HepG2 (cell line): ENCODE measurements around the gene CEP83. TPM values are rescaled to one million over a fixed set of nuclear protein-coding genes. Genes with fewer than 3 reads are reported as not detected.

Experiments
- CBX2 ChIP-seq, 2 experiments: fragments of 200-600 bp in 1 of 2; sonication (generic); formaldehyde crosslinking in 1 of 2; IDR thresholded peaks; 2 replicates each; pipeline versions ENCODE4 v1.7.0 to v1.8.1; 2018 to 2022; ENCODE audit warnings: low read depth in 2 of 2, low read length in 1 of 2, mild to moderate bottlenecking in 1 of 2, missing genetic modification reagents in 1 of 2
- CREM ChIP-seq, 2 experiments: sonication (generic) in 1 of 2; formaldehyde crosslinking in 1 of 2; IDR thresholded peaks; 2 replicates each; pipeline versions ENCODE4 v1.4.0 to v1.6.1; 2016 to 2020; ENCODE audit warnings: antibody characterized with exemption in 1 of 2, mild to moderate bottlenecking in 1 of 2, missing genetic modification reagents in 1 of 2
- HCFC1 ChIP-seq: fragments of 150-350 bp; IDR thresholded peaks from 2 replicates; pipeline ENCODE4 v1.6.1; 2014; ENCODE audit warnings: low read depth, low read length
- KAT8 ChIP-seq: IDR thresholded peaks from 2 replicates; pipeline ENCODE4 v1.6.1; 2016; ENCODE audit warnings: missing genetic modification reagents, missing compliant biosample characterization
- PAWR ChIP-seq: sonication (generic); formaldehyde crosslinking; IDR thresholded peaks from 2 replicates; pipeline ENCODE4 v1.4.0; 2020; ENCODE audit warnings: missing genetic modification reagents, mild to moderate bottlenecking, borderline replicate concordance
- PPARG ChIP-seq: conservative IDR thresholded peaks from 2 replicates; pipeline ENCODE4 v1.6.1; 2016; ENCODE audit warnings: missing biosample characterization, missing genetic modification reagents
- PRPF4 ChIP-seq: fragments of 200-400 bp; formaldehyde crosslinking; IDR thresholded peaks from 2 replicates; pipeline ENCODE4 v1.6.1; 2016; ENCODE audit warnings: low read length, low read depth; ENCODE audit not compliant: poor library complexity, severe bottlenecking
- ZKSCAN8 ChIP-seq: IDR thresholded peaks from 2 replicates; pipeline ENCODE4 v1.6.1; 2016; ENCODE audit warnings: borderline replicate concordance, missing genetic modification reagents, missing compliant biosample characterization
- ZNF260 ChIP-seq: sonication (generic); formaldehyde crosslinking; IDR thresholded peaks from 2 replicates; pipeline ENCODE4 v1.4.0; 2020; ENCODE audit warnings: missing genetic modification reagents, low read depth, mild to moderate bottlenecking, borderline replicate concordance
- ZNF747 ChIP-seq: sonication (generic); formaldehyde crosslinking; IDR thresholded peaks from 2 replicates; pipeline ENCODE4 v1.8.1; 2023; ENCODE audit warnings: missing genetic modification reagents, mild to moderate bottlenecking, borderline replicate concordance
- ZNF816 ChIP-seq: sonication (generic); formaldehyde crosslinking; IDR thresholded peaks from 2 replicates; pipeline ENCODE4 v1.8.0; 2022; ENCODE audit warnings: missing genetic modification reagents, mild to moderate bottlenecking, borderline replicate concordance
- ZSCAN25 ChIP-seq: sonication (generic); formaldehyde crosslinking; IDR thresholded peaks from 2 replicates; pipeline ENCODE4 v1.8.0; 2022; ENCODE audit warnings: mild to moderate bottlenecking, missing genetic modification reagents
- polyA plus RNA-seq, 8 experiments: library from polyadenylated mRNA; depleted of rRNA in 3 of 8; stranded (reverse) in 7 of 8; unstranded in 1 of 8; fragments of >200 nt; fragmentation: Illumina TruSeq in 4 of 8; extraction: Trizol in 4 of 8; gene quantifications; 2 replicates each; pipeline versions ENCODE4 v1.2.1 to v1.2.3, GENCODE V29; 2011 to 2016; ENCODE audit warnings: low read depth in 4 of 8, missing spikeins in 1 of 8, mixed read lengths in 1 of 8; ENCODE audit not compliant: insufficient read depth in 1 of 8
- total RNA-seq, 5 experiments: library from RNA; depleted of rRNA; stranded (reverse); fragments of >200 nt; fragmentation: Illumina TruSeq; extraction: Trizol; gene quantifications; 2 replicates each; pipeline ENCODE4 v1.2.3, GENCODE V29; 2016; ENCODE audit warnings: low read depth in 1 of 5
- TF ChIP-seq, protein P1 (sequence below): sonication (generic); formaldehyde crosslinking; IDR thresholded peaks from 2 replicates; pipeline ENCODE4 v1.4.0; 2020; ENCODE audit warnings: low read depth, missing genetic modification reagents
- TF ChIP-seq, protein P2 (sequence below): sonication (generic); formaldehyde crosslinking; IDR thresholded peaks from 2 replicates; pipeline ENCODE4 v1.8.1; 2023; ENCODE audit warnings: mild to moderate bottlenecking, missing genetic modification reagents, borderline replicate concordance
- TF ChIP-seq, protein P3 (sequence below): sonication (generic); formaldehyde crosslinking; IDR thresholded peaks from 2 replicates; pipeline ENCODE4 v1.5.0; 2020; ENCODE audit warnings: mild to moderate bottlenecking, missing genetic modification reagents

CEP83 gene
- total and polyA plus RNA-seq, 2 of the 13 experiments (the other 11 are each of a cell fraction or from before 2014, with no cell fraction given): 6.2 to 19.2 TPM

DNA sequence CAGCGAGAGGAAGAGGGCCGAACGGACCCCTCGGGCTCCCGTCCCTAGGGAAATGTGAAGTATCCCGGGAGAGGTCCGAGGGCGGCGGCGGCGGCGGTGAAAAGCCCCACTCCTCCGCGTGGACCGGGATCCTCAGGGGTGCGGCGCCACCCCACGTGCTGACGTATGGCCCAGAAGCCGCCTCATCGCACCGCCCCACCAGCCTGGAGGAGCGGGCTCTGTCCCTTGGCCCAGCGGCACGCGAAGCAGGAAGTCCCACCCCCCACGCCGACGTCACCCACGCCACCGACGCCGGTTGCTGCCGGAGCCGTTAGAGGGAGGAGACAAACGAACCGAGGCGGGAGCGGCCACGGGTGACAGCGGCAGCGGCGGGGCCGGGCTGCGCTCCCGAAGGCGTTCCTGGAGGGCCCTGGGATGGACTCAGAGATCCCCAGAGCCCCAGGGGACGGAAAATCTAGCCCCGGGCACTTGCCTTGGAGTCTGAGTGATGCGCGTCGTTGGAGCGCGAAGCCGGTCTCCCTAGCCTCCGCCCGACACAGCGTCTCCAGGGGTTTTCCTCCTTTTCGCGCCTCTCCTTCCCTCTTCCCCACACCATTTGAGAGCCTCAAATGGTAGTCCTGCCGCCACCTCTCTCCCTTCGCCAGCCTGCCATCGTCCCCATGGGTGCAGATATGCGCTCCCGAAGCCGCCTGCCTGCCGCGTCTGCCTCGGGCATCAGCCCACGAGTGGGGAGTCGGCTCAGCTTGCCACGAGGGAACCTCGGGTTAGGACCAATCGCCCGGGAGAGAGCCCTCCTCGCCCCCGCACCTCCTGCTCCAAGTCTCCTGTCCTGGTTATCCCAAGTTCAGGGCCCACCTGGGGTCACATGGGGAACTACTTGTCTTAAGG lies at the start of gene CEP83 (continued):
- TF ChIP-seq, protein P1, sequence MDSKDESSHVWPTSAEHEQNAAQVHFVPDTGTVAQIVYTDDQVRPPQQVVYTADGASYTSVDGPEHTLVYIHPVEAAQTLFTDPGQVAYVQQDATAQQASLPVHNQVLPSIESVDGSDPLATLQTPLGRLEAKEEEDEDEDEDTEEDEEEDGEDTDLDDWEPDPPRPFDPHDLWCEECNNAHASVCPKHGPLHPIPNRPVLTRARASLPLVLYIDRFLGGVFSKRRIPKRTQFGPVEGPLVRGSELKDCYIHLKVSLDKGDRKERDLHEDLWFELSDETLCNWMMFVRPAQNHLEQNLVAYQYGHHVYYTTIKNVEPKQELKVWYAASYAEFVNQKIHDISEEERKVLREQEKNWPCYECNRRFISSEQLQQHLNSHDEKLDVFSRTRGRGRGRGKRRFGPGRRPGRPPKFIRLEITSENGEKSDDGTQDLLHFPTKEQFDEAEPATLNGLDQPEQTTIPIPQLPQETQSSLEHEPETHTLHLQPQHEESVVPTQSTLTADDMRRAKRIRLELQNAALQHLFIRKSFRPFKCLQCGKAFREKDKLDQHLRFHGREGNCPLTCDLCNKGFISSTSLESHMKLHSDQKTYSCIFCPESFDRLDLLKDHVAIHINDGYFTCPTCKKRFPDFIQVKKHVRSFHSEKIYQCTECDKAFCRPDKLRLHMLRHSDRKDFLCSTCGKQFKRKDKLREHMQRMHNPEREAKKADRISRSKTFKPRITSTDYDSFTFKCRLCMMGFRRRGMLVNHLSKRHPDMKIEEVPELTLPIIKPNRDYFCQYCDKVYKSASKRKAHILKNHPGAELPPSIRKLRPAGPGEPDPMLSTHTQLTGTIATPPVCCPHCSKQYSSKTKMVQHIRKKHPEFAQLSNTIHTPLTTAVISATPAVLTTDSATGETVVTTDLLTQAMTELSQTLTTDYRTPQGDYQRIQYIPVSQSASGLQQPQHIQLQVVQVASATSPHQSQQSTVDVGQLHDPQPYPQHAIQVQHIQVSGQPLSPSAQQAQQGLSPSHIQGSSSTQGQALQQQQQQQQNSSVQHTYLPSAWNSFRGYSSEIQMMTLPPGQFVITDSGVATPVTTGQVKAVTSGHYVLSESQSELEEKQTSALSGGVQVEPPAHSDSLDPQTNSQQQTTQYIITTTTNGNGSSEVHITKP (CRISPR knock-in tag): no peak; the same call in 1 of the 2 replicates
- TF ChIP-seq ZKSCAN8 (CRISPR knock-in tag): no peak
- no peak for TF ChIP-seq CBX2 (IDR thresholded peaks at IDR 0.05; ENCODE audit: low read depth, low read length)
- no peak; the same call in 1 of the 2 replicates for TF ChIP-seq CBX2 (CRISPR knock-in tag; IDR thresholded peaks at IDR 0.05; ENCODE audit: low read depth)
- 0 out of 2 replicates have a peak, but pooled peaks have one; percentile 48 for TF ChIP-seq ZNF816 (CRISPR knock-in tag)
- TF ChIP-seq ZNF260 (CRISPR knock-in tag): 0 out of 2 replicates have a peak, but pooled peaks have one; percentile 48
- TF ChIP-seq, protein P2, sequence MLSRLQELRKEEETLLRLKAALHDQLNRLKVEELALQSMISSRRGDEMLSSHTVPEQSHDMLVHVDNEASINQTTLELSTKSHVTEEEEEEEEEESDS (CRISPR knock-in tag): no peak
- TF ChIP-seq CREM (IDR thresholded peaks at IDR 0.05): peak; percentile 60; the same call in 1 of the 2 replicates
- TF ChIP-seq CREM (CRISPR knock-in tag; IDR thresholded peaks at IDR 0.05): no peak; the same call in 1 of the 2 replicates
- TF ChIP-seq KAT8: peak; percentile 79
- TF ChIP-seq, protein P3, sequence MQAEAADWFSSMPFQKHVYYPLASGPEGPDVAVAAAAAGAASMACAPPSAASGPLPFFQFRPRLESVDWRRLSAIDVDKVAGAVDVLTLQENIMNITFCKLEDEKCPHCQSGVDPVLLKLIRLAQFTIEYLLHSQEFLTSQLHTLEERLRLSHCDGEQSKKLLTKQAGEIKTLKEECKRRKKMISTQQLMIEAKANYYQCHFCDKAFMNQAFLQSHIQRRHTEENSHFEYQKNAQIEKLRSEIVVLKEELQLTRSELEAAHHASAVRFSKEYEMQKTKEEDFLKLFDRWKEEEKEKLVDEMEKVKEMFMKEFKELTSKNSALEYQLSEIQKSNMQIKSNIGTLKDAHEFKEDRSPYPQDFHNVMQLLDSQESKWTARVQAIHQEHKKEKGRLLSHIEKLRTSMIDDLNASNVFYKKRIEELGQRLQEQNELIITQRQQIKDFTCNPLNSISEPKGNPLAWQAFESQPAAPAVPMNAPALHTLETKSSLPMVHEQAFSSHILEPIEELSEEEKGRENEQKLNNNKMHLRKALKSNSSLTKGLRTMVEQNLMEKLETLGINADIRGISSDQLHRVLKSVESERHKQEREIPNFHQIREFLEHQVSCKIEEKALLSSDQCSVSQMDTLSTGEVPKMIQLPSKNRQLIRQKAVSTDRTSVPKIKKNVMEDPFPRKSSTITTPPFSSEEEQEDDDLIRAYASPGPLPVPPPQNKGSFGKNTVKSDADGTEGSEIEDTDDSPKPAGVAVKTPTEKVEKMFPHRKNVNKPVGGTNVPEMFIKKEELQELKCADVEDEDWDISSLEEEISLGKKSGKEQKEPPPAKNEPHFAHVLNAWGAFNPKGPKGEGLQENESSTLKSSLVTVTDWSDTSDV (CRISPR knock-in tag): peak; percentile 23
- no peak for TF ChIP-seq PRPF4
- peak; percentile 67; the same call in 1 of the 2 replicates for TF ChIP-seq ZNF747 (CRISPR knock-in tag)
- TF ChIP-seq HCFC1: no peak; the same call in 1 of the 2 replicates
- no peak for TF ChIP-seq ZSCAN25 (CRISPR knock-in tag)
- no peak for TF ChIP-seq PAWR
- TF ChIP-seq PPARG (CRISPR knock-in tag): peak; percentile 49; the same call in 1 of the 2 replicates
